Measurements from ENCODE around the gene RXFP1. TPM values are rescaled to one million over a fixed set of nuclear protein-coding genes. Genes with fewer than 3 reads are reported as not detected.

RXFP1 gene
- total RNA-seq, 4 donors from 2014 or later = not detected

- intact Hi-C loops (cut with DNase I; ENCODE audit: low total_unique reads) = no loop called here
- H3K36me3 ChIP-seq = no peaks in the 10 kb centered on the region
- DNase-seq = no peak
Measured at GRCh38 chr4:158578476-158578875, 56.8 kb downstream of the RXFP1 start.

GRCh38 chr4:158580064-158580463 is 58.4 kb downstream of the RXFP1 start:
- no peak overlapping the region for H3K27ac ChIP-seq
- in situ Hi-C loops (cut with MboI; ENCODE audit: low sequenced_read_pairs in 4 of 4) (no loop called here), intact Hi-C loops (cut with DNase I; ENCODE audit: low total_unique reads) (no loop called here)
- TF ChIP-seq CTCF (IDR thresholded peaks at IDR 0.05 in 4 of 5, conservative IDR thresholded peaks at IDR 0.05 in 1 of 5) (no peak), POLR2A (IDR thresholded peaks at IDR 0.05) (no peak)
- no peak overlapping the region for H3K4me3 ChIP-seq
- no peak for ATAC-seq
- H3K36me3 ChIP-seq = no peaks in the 10 kb centered on the region
- H3K27me3 ChIP-seq = no peaks in the 10 kb centered on the region
- H3K9me3 ChIP-seq = no peaks in the 10 kb centered on the region
- no peak for DNase-seq
- H3K4me1 ChIP-seq = no peaks in the 10 kb centered on the region

More at GRCh38 chr4:158578476-158578875, 56.8 kb downstream of the RXFP1 start:
- Histone ChIP-seq H3K4me3 (no peak overlapping the region), H3K4me1 (no peaks in the 10 kb centered on the region), H3K9me3 (no peaks in the 10 kb centered on the region), H3K27ac (no peak overlapping the region), H3K27me3 (no peaks in the 10 kb centered on the region)
- no peak for TF ChIP-seq POLR2A (IDR thresholded peaks at IDR 0.05)
- TF ChIP-seq CTCF (IDR thresholded peaks at IDR 0.05 in 4 of 5, conservative IDR thresholded peaks at IDR 0.05 in 1 of 5) = no peak
- no peak for ATAC-seq
- in situ Hi-C loops (cut with MboI; ENCODE audit: low sequenced_read_pairs in 4 of 4) = no loop called here

GRCh38 chr4:158581161-158581560 is 59.5 kb downstream of the RXFP1 start:
- DNase-seq (no peak), ATAC-seq (no peak)
- TF ChIP-seq POLR2A (IDR thresholded peaks at IDR 0.05) = no peak
- no peak for TF ChIP-seq CTCF (IDR thresholded peaks at IDR 0.05 in 4 of 5, conservative IDR thresholded peaks at IDR 0.05 in 1 of 5)
- no peaks in the 10 kb centered on the region for H3K36me3 ChIP-seq
- in situ Hi-C loops (cut with MboI; ENCODE audit: low sequenced_read_pairs in 4 of 4) = no loop called here
- H3K27ac ChIP-seq = no peak overlapping the region
- intact Hi-C loops (cut with DNase I; ENCODE audit: low total_unique reads) = no loop called here
- H3K27me3 ChIP-seq = no peaks in the 10 kb centered on the region
- no peaks in the 10 kb centered on the region for H3K4me1 ChIP-seq
- H3K9me3 ChIP-seq = no peaks in the 10 kb centered on the region
- no peak overlapping the region for H3K4me3 ChIP-seq

GRCh38 chr4:158586881-158587280 is 65.2 kb downstream of the RXFP1 start:
- Histone ChIP-seq H3K27me3 (no peaks in the 10 kb centered on the region), H3K9me3 (no peaks in the 10 kb centered on the region), H3K4me3 (no peak overlapping the region), H3K27ac (no peak overlapping the region), H3K4me1 (no peaks in the 10 kb centered on the region), H3K36me3 (no peaks in the 10 kb centered on the region)
- intact Hi-C loops (cut with DNase I; ENCODE audit: low total_unique reads) (no loop called here), in situ Hi-C loops (cut with MboI; ENCODE audit: low sequenced_read_pairs in 4 of 4) (no loop called here)
- TF ChIP-seq POLR2A (IDR thresholded peaks at IDR 0.05) (no peak), CTCF (IDR thresholded peaks at IDR 0.05 in 4 of 5, conservative IDR thresholded peaks at IDR 0.05 in 1 of 5) (no peak)
- DNase-seq (no peak), ATAC-seq (no peak)

- H3K27me3 ChIP-seq = no peaks in the 10 kb centered on the region
- TF ChIP-seq CTCF (IDR thresholded peaks at IDR 0.05 in 4 of 5, conservative IDR thresholded peaks at IDR 0.05 in 1 of 5) = no peak
- no peak for TF ChIP-seq POLR2A (IDR thresholded peaks at IDR 0.05)
- H3K4me3 ChIP-seq = no peak overlapping the region
- no peak overlapping the region for H3K27ac ChIP-seq
- DNase-seq (no peak), ATAC-seq (no peak)
- H3K4me1 ChIP-seq = no peaks in the 10 kb centered on the region
- H3K36me3 ChIP-seq = no peaks in the 10 kb centered on the region
- in situ Hi-C loops (cut with MboI; ENCODE audit: low sequenced_read_pairs in 4 of 4) (no loop called here), intact Hi-C loops (cut with DNase I; ENCODE audit: low total_unique reads) (no loop called here)
- H3K9me3 ChIP-seq = no peaks in the 10 kb centered on the region
Measured at GRCh38 chr4:158588285-158588684, 66.6 kb downstream of the RXFP1 start.
